Heart left ventricle (tissue), 16 donors: Measurements from ENCODE around the gene TMEM270. TPM values are rescaled to one million over a fixed set of nuclear protein-coding genes. Genes with fewer than 3 reads are reported as not detected.

ENCODE experiments used
- ATAC-seq, 4 donors: fragments of 200-7000 bp; cut with Tn5 transposase; one replicate each; pipeline ENCODE4 v1.9.1; 2020 to 2022; ENCODE audit warnings: moderate library complexity in 4 of 4, mild to moderate bottlenecking in 3 of 4, moderate number of reproducible peaks in 1 of 4
- DNase-seq, 5 donors: peaks; one replicate each; pipeline ENCODE4 v3.0.0-alpha.2; 2020
- H3K27ac ChIP-seq, 12 donors: fragments of 200-600 bp; sonication (generic) in 4 of 12; one replicate each; pipeline versions ENCODE4 v1.5.0 to v1.8.0; 2016 to 2022; ENCODE audit warnings: mild to moderate bottlenecking in 2 of 12
- H3K27me3 ChIP-seq, 9 donors: fragments of 200-600 bp; sonication (generic) in 2 of 9; one replicate each; pipeline versions ENCODE4 v1.5.1 to v1.8.0; 2016 to 2022; ENCODE audit warnings: mild to moderate bottlenecking in 3 of 9
- H3K36me3 ChIP-seq, 9 donors: fragments of 200-600 bp; sonication (generic) in 2 of 9; one replicate each; pipeline versions ENCODE4 v1.5.0 to v1.8.0; 2018 to 2022; ENCODE audit warnings: mild to moderate bottlenecking in 2 of 9
- H3K4me1 ChIP-seq, 12 donors: fragments of 200-600 bp; sonication (generic) in 4 of 12; one replicate each; pipeline versions ENCODE4 v1.5.0 to v1.8.0; 2016 to 2022; ENCODE audit warnings: mild to moderate bottlenecking in 3 of 12
- H3K4me3 ChIP-seq, 12 donors: fragments of 200-600 bp; sonication (generic) in 4 of 12; one replicate each; pipeline versions ENCODE4 v1.5.0 to v1.8.0; 2017 to 2022; ENCODE audit warnings: mild to moderate bottlenecking in 9 of 12, moderate library complexity in 4 of 12
- H3K9me3 ChIP-seq, 12 donors: fragments of 200-600 bp; sonication (generic) in 4 of 12; one replicate each; pipeline versions ENCODE4 v1.5.0 to v1.8.0; 2016 to 2022; ENCODE audit warnings: mild to moderate bottlenecking in 1 of 12
- CTCF ChIP-seq, 12 donors: fragments of 200-600 bp; sonication (generic) in 4 of 12; IDR thresholded peaks; one replicate each; pipeline versions ENCODE4 v1.5.0 to v1.8.0; 2018 to 2022; ENCODE audit warnings: antibody characterized with exemption in 12 of 12, mild to moderate bottlenecking in 5 of 12
- POLR2A ChIP-seq, 2 donors: fragments of 450-650 bp; IDR thresholded peaks; one replicate each; pipeline ENCODE4 v1.6.1; 2017; ENCODE audit warnings: antibody characterized with exemption in 2 of 2, mild to moderate bottlenecking in 2 of 2, moderate library complexity in 2 of 2
- WGBS, 4 donors: extraction: QIAGEN DNeasy Blood & Tissue Kit in 2 of 4; methylation state at CpG; one replicate each; pipeline versions ENCODE4 v1.1.5 to v1.1.7; 2013 to 2018; 5-methylcytosine and 5-hydroxymethylcytosine counted together
- intact Hi-C, 10 donors: fragments of 100-400 bp; cut with DNase I; formaldehyde crosslinking; loops; one replicate each; pipeline versions ENCODE4 v1.11.1 to v1.14.2; 2022
- polyA plus RNA-seq, 2 donors: library from polyadenylated mRNA; stranded (reverse); fragments of 200-250 nt; gene quantifications; one replicate each; pipeline ENCODE4 v1.2.3, GENCODE V29; 2013
- total RNA-seq, 9 donors: library from RNA; depleted of rRNA in 2 of 9; stranded (reverse); fragments of >200 nt in 2 of 9; fragmentation: NEBNext Ultra II Directional in 3 of 9; extraction: Animal tissue kit (Norgen Biotek cat#: 25700) in 3 of 9; gene quantifications; one replicate each; pipeline versions ENCODE4 v1.1.0 to v1.2.4, GENCODE V29; 2016 to 2023
- donor health status: ischemic (EF 13 %, LVEDD 7.1; RV severe dilation, severe dysfunction).
- donor health status: healthy with polysubstance abuse.
- donor health status: DM: no; HTN: yes; CAD: no.
- donor health status: DM: no; HTN: no; CAD: no.
- donor health status: ischemic (EF 25% LVEDD 6.9; RV normal size, moderate dysfunction).
- donor health status: ischemic (EF 25% LVEDD 5.7; RV mildly dilated, moderate dysfunction).
- donor health status: healthy.
- donor health status: DM: yes; HTN: yes; CAD: no.
- donor health status: ischemic (EF 35%, LVEDD 5.7; RV mildly dilated, moderate dysfunction).
- donor health status: nonischemic (EF 11% LVEDD 7.7; RV severe dilation, severe dysfunction).
- donor health status: DM: yes; HTN: yes; CAD: no.
- donor health status: PGD.
- donor health status: ischemic (EF 29% LVEDD 5.4; RV normal size, mild dysfunction).
- donor health status: nonischemic (EF 23%, LVEDD 6.1; RV moderate dilation, normal function).

Gene TMEM270
- total and polyA plus RNA-seq, 11 donors = not detected

DNA sequence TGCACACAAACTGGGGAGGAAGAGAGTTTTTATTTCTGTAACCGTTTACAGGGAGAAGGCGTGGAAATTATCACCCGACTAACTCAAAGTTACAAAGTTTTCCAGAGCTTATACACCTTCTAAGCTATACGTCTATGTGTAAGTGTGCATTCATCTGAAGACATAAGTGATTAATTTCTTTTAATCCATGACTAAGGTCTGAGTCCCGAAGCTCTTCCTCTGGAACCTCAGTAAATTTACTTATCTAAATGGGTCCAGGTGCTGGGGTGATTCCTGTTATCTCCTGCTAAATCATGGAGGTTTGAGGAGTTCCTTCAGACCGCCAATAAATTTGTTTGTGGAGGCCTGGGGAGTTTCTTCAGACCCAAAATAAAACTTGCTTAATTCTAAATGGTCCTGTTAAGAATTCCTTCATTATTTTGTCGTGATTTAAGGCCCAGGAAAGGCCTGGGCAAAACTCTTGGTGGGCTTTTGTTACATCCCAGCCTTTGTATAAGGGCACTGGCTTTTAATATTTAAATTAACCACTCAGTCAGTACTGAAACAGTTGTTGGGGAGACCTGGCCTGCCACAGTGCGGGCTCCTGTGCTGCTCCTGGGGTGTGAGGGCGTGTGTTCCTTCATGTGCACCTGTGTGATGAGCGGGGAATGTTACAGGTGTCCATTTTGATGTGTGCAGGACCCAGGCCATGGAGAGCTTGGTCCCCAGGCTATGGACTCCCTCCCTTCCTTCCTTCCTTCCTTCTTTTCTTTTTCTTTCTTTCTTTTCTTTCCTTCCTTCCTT, 12.8 kb upstream of the TMEM270 start:
- H3K27ac ChIP-seq = no peak overlapping the region
- peaks cover 0 to 55% (median 3%) of the 10 kb centered on the region in 12 donors for H3K4me1 ChIP-seq
- no peaks in the 10 kb centered on the region for H3K36me3 ChIP-seq
- DNase-seq (peak in 1 of 5 donors; percentile 13), ATAC-seq (no peak)
- 91 to 95% (median 92%) methylated on average over 10 of the region's 10 CpGs for WGBS, 4 donors
- H3K27me3 ChIP-seq = no peaks in the 10 kb centered on the region
- H3K4me3 ChIP-seq = no peak overlapping the region
- TF ChIP-seq POLR2A (IDR thresholded peaks at IDR 0.05) = no peak
- no peak for TF ChIP-seq CTCF (IDR thresholded peaks at IDR 0.05)
- no peaks in the 10 kb centered on the region for H3K9me3 ChIP-seq
- intact Hi-C loops = loop anchor here in 1 of 10 donors (10.0 kb wide), 1 partner anchor 103 kb away; no protein-coding TSS in a partner anchor

DNA sequence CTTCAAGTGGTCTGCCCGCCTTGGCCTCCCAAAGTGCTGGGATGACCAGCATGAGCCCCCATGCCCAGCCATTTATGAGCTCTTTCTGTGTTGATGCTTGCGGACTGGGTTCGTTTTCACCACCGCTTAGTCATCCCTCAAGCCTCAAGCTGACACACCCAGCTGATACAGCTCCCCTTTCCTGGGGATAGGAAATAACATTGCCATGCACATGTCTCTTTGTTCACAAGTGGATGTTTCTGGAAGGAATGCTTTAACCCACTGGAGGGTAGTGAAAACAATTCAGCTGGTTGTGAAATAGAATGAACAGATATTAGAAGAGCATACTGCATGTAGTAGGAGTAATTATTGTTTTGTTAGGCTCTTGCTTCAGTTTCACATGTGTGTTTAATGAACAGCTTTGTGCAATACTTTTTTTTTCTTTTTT, 10.2 kb upstream of the TMEM270 start:
- H3K4me1 ChIP-seq = peaks cover 0 to 28% (median 6%) of the 10 kb centered on the region in 12 donors
- DNase-seq (peak in 2 of 5 donors; percentile 18 to 57), ATAC-seq (peak; percentile 34 to 77 (median 66))
- no peaks in the 10 kb centered on the region for H3K9me3 ChIP-seq
- TF ChIP-seq POLR2A (IDR thresholded peaks at IDR 0.05) = no peak
- TF ChIP-seq CTCF (IDR thresholded peaks at IDR 0.05) = no peak
- peak overlapping the region in 11 of 12 donors; percentile 18 to 79 (median 59) for H3K27ac ChIP-seq
- H3K4me3 ChIP-seq = no peak overlapping the region
- intact Hi-C loops = loop anchor here in 4 of 10 donors (10.0 kb wide), 2 partner anchors 106 to 246 kb away; no protein-coding TSS in a partner anchor
- no peaks in the 10 kb centered on the region for H3K36me3 ChIP-seq
- H3K27me3 ChIP-seq = peaks cover 0 to 18% (median 0%) of the 10 kb centered on the region in 9 donors
- 58 to 78% (median 73%) methylated on average over 4 of the region's 4 CpGs for WGBS, 4 donors

DNA sequence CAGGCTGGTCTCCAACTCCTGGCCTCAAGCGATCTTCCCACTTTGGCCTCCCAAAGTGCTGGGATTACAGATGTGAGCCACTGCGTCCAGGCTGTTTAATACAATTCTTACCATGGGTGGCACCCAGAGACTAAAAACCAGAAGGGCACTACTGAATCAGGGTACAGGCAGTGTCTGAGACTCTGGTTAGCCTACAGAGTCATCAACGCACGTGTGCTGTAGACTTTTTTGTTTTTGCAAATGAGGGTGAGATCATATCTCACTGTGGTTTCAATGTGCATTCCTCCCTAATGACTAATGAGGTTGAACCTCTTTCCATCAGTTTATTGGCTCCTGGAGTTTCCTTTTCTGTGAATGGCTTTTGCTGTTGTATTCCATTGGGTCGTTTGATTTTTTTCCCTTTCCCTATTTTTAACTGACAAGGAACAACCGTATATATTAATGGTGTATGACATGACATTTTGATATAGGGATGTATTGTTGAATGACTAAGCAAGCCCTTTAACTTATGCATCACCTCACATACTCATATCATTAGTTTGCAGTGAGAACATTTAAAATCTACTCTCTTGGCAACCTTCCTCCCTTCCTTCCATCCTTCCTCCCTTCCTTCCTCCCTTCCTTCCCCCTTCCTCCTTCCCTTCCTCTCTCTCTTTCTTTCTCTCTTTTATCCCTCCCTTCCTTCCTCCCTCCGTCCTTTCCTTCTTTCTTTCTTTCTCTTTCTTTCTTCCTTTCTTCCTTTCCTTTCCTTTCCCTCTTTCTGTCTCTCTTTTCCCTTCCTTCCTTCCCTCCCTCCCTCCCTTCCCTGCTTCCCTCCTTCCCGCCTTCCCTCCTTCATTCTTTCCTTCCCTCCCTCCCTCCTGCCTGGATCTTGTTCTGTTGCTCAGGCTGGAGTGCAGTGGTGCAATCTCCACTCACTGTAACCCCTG, 9.3 kb upstream of the TMEM270 start:
- Histone ChIP-seq H3K36me3 (no peaks in the 10 kb centered on the region), H3K27me3 (peaks cover 0 to 20% (median 0%) of the 10 kb centered on the region in 9 donors), H3K4me3 (no peak overlapping the region), H3K9me3 (no peaks in the 10 kb centered on the region), H3K27ac (peak overlapping the region; percentile 16 to 79 (median 58)), H3K4me1 (peaks cover 0 to 24% (median 6%) of the 10 kb centered on the region in 12 donors)
- intact Hi-C loops = loop anchor here in 4 of 10 donors (10.0 kb wide), 2 partner anchors 107 to 247 kb away; no protein-coding TSS in a partner anchor
- peak; percentile 55 to 84 (median 70) for ATAC-seq
- TF ChIP-seq CTCF (IDR thresholded peaks at IDR 0.05) (no peak), POLR2A (IDR thresholded peaks at IDR 0.05) (no peak)
- DNase-seq = no peak
- WGBS, 4 donors = 44 to 58% (median 49%) methylated on average over 8 of the region's 8 CpGs
